Epithelial cell of proximal tubule (primary cell): ENCODE data around the gene UBE2R2. TPM values are rescaled to one million over a fixed set of nuclear protein-coding genes. Genes with fewer than 3 reads are reported as not detected.
"Not testable (repeated sequence)": the region's sequence is repeated elsewhere in the genome, so short reads cannot be mapped to it uniquely, and the experiment has no call there.

ENCODE experiments used
- DNase-seq: peaks from one replicate; pipeline ENCODE4 v3.0.0-alpha.2; 2011; ENCODE audit warnings: low read depth
- H3K4me3 ChIP-seq: 2 replicates; pipeline ENCODE4 v1.5.1; 2011; ENCODE audit warnings: low read depth, mild to moderate bottlenecking, low read length
- CTCF ChIP-seq: conservative IDR thresholded peaks from 2 replicates; pipeline ENCODE4 v1.5.1; 2012; ENCODE audit warnings: low read depth, mild to moderate bottlenecking, low read length
- total RNA-seq: library from RNA; depleted of rRNA; stranded (reverse); fragments of >200 nt; gene quantifications from 2 replicates; pipeline ENCODE4 v1.2.3, GENCODE V29; 2015

The UBE2R2 gene
- total RNA-seq, 1 donor from 2014 or later: 27.4 TPM

- DNase-seq: no peak
- H3K4me3 ChIP-seq: no peak overlapping the region
- TF ChIP-seq CTCF: no peak
Measured at GRCh38 chr9:33781736-33782135, 35.2 kb upstream of the UBE2R2 start.

- TF ChIP-seq CTCF: no peak
- no peak for DNase-seq
- H3K4me3 ChIP-seq: no peak overlapping the region
Measured at GRCh38 chr9:33782395-33783152, 34.4 kb upstream of the UBE2R2 start.

GRCh38 chr9:33785914-33786313, 31.0 kb upstream of the UBE2R2 start:
- no peak for DNase-seq
- no peak overlapping the region for H3K4me3 ChIP-seq
- TF ChIP-seq CTCF: peak; percentile 51

- H3K4me3 ChIP-seq: no peak overlapping the region
- no peak for DNase-seq
- TF ChIP-seq CTCF: no peak
Measured at GRCh38 chr9:33786681-33787080, 30.3 kb upstream of the UBE2R2 start.

- no peak for TF ChIP-seq CTCF
- H3K4me3 ChIP-seq: no peak overlapping the region
- no peak for DNase-seq
Measured at GRCh38 chr9:33787839-33788238, 29.1 kb upstream of the UBE2R2 start.

GRCh38 chr9:33789429-33789828, 27.5 kb upstream of the UBE2R2 start:
- not testable (repeated sequence) for DNase-seq, H3K4me3 ChIP-seq

GRCh38 chr9:33791117-33791516, 25.8 kb upstream of the UBE2R2 start:
- H3K4me3 ChIP-seq: no peak overlapping the region
- no peak for DNase-seq
- TF ChIP-seq CTCF: no peak

GRCh38 chr9:33793496-33793895, 23.5 kb upstream of the UBE2R2 start:
- not testable (repeated sequence) for DNase-seq, H3K4me3 ChIP-seq
